Small intestine (tissue), 7 donors: ENCODE measurements around the gene VPS26B. TPM values are rescaled to one million over a fixed set of nuclear protein-coding genes. Genes with fewer than 3 reads are reported as not detected.

Source experiments
- DNase-seq, 2 donors: peaks; one replicate each; pipeline versions ENCODE4 v3.0.0 to v3.0.0-alpha.2; 2013
- FAIRE-seq: peaks from 2 replicates; lab custom pipeline; 2012; peaks lifted over from hg19 to GRCh38; lab: Jason Lieb, UNC
- H3K27ac ChIP-seq, 3 donors: one replicate each; pipeline ENCODE4 v1.5.1; 2013; ENCODE audit warnings: low read length in 2 of 3, mild to moderate bottlenecking in 2 of 3, control low read depth in 1 of 3, inconsistent platforms in 1 of 3, low read depth in 1 of 3, moderate library complexity in 1 of 3
- H3K27me3 ChIP-seq, 3 donors: one replicate each; pipeline ENCODE4 v1.6.1; 2013; ENCODE audit warnings: low read length in 3 of 3, inconsistent platforms in 1 of 3; ENCODE audit not compliant: control insufficient read depth in 3 of 3, insufficient read depth in 3 of 3
- H3K36me3 ChIP-seq, 3 donors: one replicate each; pipeline ENCODE4 v1.6.1; 2013; ENCODE audit warnings: low read length in 3 of 3, inconsistent platforms in 1 of 3, low read depth in 1 of 3, mild to moderate bottlenecking in 1 of 3, moderate library complexity in 1 of 3; ENCODE audit not compliant: control insufficient read depth in 3 of 3, insufficient read depth in 2 of 3
- H3K4me1 ChIP-seq, 3 donors: one replicate each; pipeline ENCODE4 v1.6.1; 2013; ENCODE audit warnings: low read length in 2 of 3, inconsistent platforms in 1 of 3, low read depth in 1 of 3, mild to moderate bottlenecking in 1 of 3, moderate library complexity in 1 of 3; ENCODE audit not compliant: control insufficient read depth in 3 of 3, insufficient read depth in 2 of 3
- H3K4me3 ChIP-seq, 3 donors: one replicate each; pipeline ENCODE4 v1.5.1; 2013; ENCODE audit warnings: low read length in 3 of 3, control low read depth in 1 of 3, inconsistent platforms in 1 of 3, low read depth in 1 of 3, mild to moderate bottlenecking in 1 of 3, moderate library complexity in 1 of 3
- H3K9me3 ChIP-seq, 2 donors: one replicate each; pipeline ENCODE4 v1.6.1; 2013; ENCODE audit warnings: low read depth in 1 of 2, low read length in 1 of 2; ENCODE audit not compliant: control insufficient read depth in 2 of 2, insufficient read depth in 1 of 2
- WGBS, 3 donors: extraction: QIAGEN DNeasy Blood & Tissue Kit; methylation state at CpG; one replicate each; pipeline ENCODE4 v1.1.7; 2013; 5-methylcytosine and 5-hydroxymethylcytosine counted together
- polyA plus RNA-seq, 4 donors: library from polyadenylated mRNA; stranded (reverse) in 3 of 4; unstranded in 1 of 4; fragments of 200-250 nt in 3 of 4; fragments of 120-200 nt in 1 of 4; gene quantifications; one replicate each; pipeline versions ENCODE4 v1.2.1 to v1.2.3, GENCODE V29; 2013
- donor health status: healthy with polysubstance abuse.
- donor health status: control.
- donor health status: control.
- donor health status: Bipolar disorder and iron deficiency.
- donor health status: healthy.

The VPS26B gene
- polyA plus RNA-seq, 4 donors: 26.3 to 45.2 (median 35.9) TPM

DNA sequence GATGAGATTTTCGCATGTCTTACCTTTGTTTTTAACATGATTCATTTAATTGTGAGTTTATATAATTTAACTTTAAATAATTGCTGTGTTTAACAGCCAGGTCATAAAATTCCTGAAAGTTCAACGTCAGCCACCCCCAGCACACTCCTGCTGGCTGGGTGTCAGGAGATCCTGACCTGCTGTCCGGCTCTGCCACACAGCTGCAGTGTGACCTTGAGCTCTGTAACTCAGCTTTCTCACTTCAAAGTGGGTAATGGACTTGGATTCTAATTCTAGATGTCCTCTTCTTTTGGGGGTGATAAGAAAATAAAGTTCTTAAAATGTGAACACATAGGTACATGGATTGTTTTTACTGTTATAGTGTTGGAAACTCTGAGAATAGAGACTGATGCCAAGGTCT is 10.9 kb downstream of the VPS26B start:
- 39 to 68% (median 53%) methylated on average over 3 of the region's 3 CpGs for WGBS, 3 donors
- FAIRE-seq: no peak
- no peaks in the 10 kb centered on the region for H3K4me1 ChIP-seq

GRCh38 chr11:134236834-134237556 is 12.5 kb downstream of the VPS26B start:
- H3K36me3 ChIP-seq: peaks cover 8 to 48% (median 13%) of the 10 kb centered on the region in 3 donors
- DNase-seq (no peak), FAIRE-seq (no peak)
- no peaks in the 10 kb centered on the region for H3K4me1 ChIP-seq
- H3K4me3 ChIP-seq: no peak overlapping the region
- no peaks in the 10 kb centered on the region for H3K9me3 ChIP-seq
- 89 to 98% (median 95%) methylated on average over 7 of the region's 7 CpGs for WGBS, 3 donors
- no peak overlapping the region for H3K27ac ChIP-seq
- H3K27me3 ChIP-seq: no peaks in the 10 kb centered on the region

More for the DNA sequence above, 10.9 kb downstream of the VPS26B start:
- Histone ChIP-seq H3K36me3 (peaks cover 5 to 38% (median 12%) of the 10 kb centered on the region in 3 donors), H3K9me3 (no peaks in the 10 kb centered on the region), H3K27me3 (no peaks in the 10 kb centered on the region), H3K4me3 (no peak overlapping the region), H3K27ac (no peak overlapping the region)
- DNase-seq: no peak

DNA sequence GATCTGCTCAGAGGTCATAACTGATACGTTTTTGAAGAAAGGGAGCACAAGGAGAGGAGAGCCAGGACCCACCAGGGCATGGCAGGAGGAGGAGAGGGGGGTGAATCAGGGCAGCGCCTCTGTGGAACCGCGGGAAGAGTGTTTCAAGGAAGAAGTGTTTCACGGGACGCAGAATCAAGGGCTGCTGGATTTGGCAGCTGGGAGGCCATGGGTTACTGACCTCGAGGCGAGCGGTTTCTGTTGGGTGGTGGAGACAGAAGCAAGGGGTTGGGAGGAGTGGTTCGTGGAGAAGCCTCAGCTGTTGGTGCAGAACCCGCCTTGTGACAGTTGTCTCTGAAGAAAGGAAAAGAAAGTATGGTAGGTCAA is 13.1 kb downstream of the VPS26B start:
- no peak overlapping the region for H3K4me3 ChIP-seq
- 80 to 94% (median 89%) methylated on average over 11 of the region's 11 CpGs for WGBS, 3 donors
- H3K27ac ChIP-seq: no peak overlapping the region
- H3K9me3 ChIP-seq: no peaks in the 10 kb centered on the region
- no peaks in the 10 kb centered on the region for H3K27me3 ChIP-seq
- FAIRE-seq (no peak), DNase-seq (no peak)
- H3K36me3 ChIP-seq: peaks cover 8 to 46% (median 13%) of the 10 kb centered on the region in 3 donors
- H3K4me1 ChIP-seq: no peaks in the 10 kb centered on the region

GRCh38 chr11:134238956-134239355 is 14.5 kb downstream of the VPS26B start:
- Histone ChIP-seq H3K36me3 (peaks cover 12 to 54% (median 18%) of the 10 kb centered on the region in 3 donors), H3K4me3 (no peak overlapping the region), H3K27ac (no peak overlapping the region), H3K9me3 (no peaks in the 10 kb centered on the region), H3K27me3 (no peaks in the 10 kb centered on the region), H3K4me1 (no peaks in the 10 kb centered on the region)
- FAIRE-seq: no peak
- DNase-seq: no peak
- WGBS, 3 donors: 91 to 98% (median 94%) methylated on average over 5 of the region's 5 CpGs

DNA sequence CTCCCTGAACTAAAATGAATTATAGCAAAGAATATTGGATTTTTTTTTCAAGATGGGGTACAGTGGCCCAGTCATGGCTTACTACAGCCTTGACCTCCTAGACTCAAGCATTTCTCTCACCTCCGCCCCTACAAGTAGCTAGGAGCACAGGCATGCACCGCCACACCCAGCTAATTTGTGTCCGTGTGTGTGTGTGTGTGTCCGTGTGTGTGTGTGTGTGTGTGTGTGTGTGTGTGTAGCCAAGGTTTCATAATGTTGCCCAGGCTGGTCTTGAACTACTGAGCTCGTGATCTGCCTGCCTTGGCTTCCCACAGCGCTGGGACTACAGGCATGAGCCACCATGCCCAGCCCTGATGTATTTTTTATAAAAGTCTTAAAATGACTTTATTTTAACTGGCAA is 16.1 kb downstream of the VPS26B start:
- Histone ChIP-seq H3K36me3 (peaks cover 20 to 57% (median 21%) of the 10 kb centered on the region in 3 donors), H3K27me3 (no peaks in the 10 kb centered on the region), H3K4me1 (no peaks in the 10 kb centered on the region), H3K4me3 (no peak overlapping the region), H3K27ac (no peak overlapping the region), H3K9me3 (no peaks in the 10 kb centered on the region)
- FAIRE-seq: no peak
- no peak for DNase-seq
- 68 to 73% (median 70%) methylated on average over 6 of the region's 6 CpGs for WGBS, 3 donors

DNA sequence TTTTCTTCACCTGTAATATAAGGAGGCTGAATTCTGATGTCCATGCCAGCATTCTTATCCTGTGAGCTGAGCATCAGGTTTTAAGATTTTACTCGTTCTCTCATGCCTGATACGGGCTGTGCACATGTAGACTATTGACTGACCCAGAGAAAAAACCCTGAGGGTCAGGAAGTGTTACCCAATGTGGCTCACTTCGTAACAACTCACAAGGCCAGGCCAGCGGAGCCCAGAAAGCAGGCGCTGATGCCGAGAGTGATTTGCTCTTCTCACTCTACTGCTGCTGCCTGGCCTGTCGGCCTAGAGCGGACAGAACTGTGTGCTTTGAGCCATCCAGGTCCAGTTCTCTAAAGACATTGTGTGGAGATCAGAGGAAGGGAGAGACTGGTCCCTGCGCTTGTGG is 17.9 kb downstream of the VPS26B start:
- WGBS, 3 donors: 89 to 95% (median 93%) methylated on average over 9 of the region's 9 CpGs
- no peak overlapping the region for H3K27ac ChIP-seq
- H3K36me3 ChIP-seq: peaks cover 20 to 69% (median 21%) of the 10 kb centered on the region in 3 donors
- no peaks in the 10 kb centered on the region for H3K4me1 ChIP-seq
- DNase-seq (no peak), FAIRE-seq (no peak)
- H3K27me3 ChIP-seq: no peaks in the 10 kb centered on the region
- H3K9me3 ChIP-seq: no peaks in the 10 kb centered on the region
- H3K4me3 ChIP-seq: no peak overlapping the region

DNA sequence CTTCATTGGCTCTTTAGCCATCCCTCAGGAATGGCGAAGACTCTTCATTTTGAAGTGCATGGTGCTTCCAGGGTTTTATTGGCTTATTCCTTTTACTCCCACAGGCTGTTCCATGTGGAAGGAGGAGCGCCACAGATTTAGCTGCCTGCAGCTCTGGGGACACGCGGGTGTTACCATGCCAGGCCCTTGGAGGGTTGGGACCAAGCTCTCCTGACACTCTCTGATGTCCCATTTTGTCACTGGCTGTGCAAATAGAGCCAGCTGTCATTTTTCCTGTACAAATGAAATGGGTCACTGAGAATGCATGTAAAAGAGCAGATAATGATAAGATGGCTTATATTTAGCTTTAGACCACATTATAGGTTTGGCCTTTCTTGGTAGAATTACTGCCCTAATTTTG is 19.4 kb downstream of the VPS26B start:
- DNase-seq (no peak), FAIRE-seq (no peak)
- no peaks in the 10 kb centered on the region for H3K9me3 ChIP-seq
- H3K4me1 ChIP-seq: no peaks in the 10 kb centered on the region
- no peak overlapping the region for H3K4me3 ChIP-seq
- H3K27ac ChIP-seq: no peak overlapping the region
- peaks cover 28 to 69% (median 29%) of the 10 kb centered on the region in 3 donors for H3K36me3 ChIP-seq
- H3K27me3 ChIP-seq: no peaks in the 10 kb centered on the region
- 93 to 96% (median 95%) methylated on average over 4 of the region's 4 CpGs for WGBS, 3 donors

GRCh38 chr11:134244593-134244992 is 20.1 kb downstream of the VPS26B start:
- Histone ChIP-seq H3K27me3 (no peaks in the 10 kb centered on the region), H3K9me3 (no peaks in the 10 kb centered on the region), H3K36me3 (peaks cover 23 to 69% (median 33%) of the 10 kb centered on the region in 3 donors), H3K27ac (no peak overlapping the region), H3K4me1 (no peaks in the 10 kb centered on the region), H3K4me3 (no peak overlapping the region)
- 65 to 69% (median 68%) methylated on average over 7 of the region's 7 CpGs for WGBS, 3 donors
- FAIRE-seq: no peak
- peak; percentile 13 to 22 for DNase-seq
